ENCODE results near the gene DEDD.

DEDD gene

GRCh38 chr1:161096015-161096414 lies 36.5 kb downstream of the DEDD start:
- TF ChIP-seq CTCF (IDR thresholded peaks at IDR 0.05; ENCODE audit: poor library complexity, severe bottlenecking): no peak
- Histone ChIP-seq H3K36me3 (ENCODE audit: low read depth) (peaks cover 11% of the 10 kb centered on the region), H3K27ac (ENCODE audit: poor library complexity, severe bottlenecking) (no peak overlapping the region), H3K4me1 (ENCODE audit: insufficient read depth, poor library complexity, severe bottlenecking) (peaks cover 12% of the 10 kb centered on the region), H3K4me3 (ENCODE audit: severe bottlenecking) (no peak overlapping the region), H3K9me3 (ENCODE audit: severe bottlenecking) (no peaks in the 10 kb centered on the region), H3K27me3 (ENCODE audit: insufficient read depth, poor library complexity, severe bottlenecking) (no peaks in the 10 kb centered on the region)
- ATAC-seq (ENCODE audit: low read depth) (no peak), DNase-seq (ENCODE audit: low spot score) (no peak)

GRCh38 chr1:161095230-161095629 lies 37.2 kb downstream of the DEDD start:
- DNase-seq (ENCODE audit: low spot score) (no peak), ATAC-seq (ENCODE audit: low read depth) (no peak)
- Histone ChIP-seq H3K9me3 (ENCODE audit: severe bottlenecking) (no peaks in the 10 kb centered on the region), H3K27ac (ENCODE audit: poor library complexity, severe bottlenecking) (no peak overlapping the region), H3K27me3 (ENCODE audit: insufficient read depth, poor library complexity, severe bottlenecking) (no peaks in the 10 kb centered on the region), H3K4me3 (ENCODE audit: severe bottlenecking) (no peak overlapping the region), H3K36me3 (ENCODE audit: low read depth) (peaks cover 5% of the 10 kb centered on the region), H3K4me1 (ENCODE audit: insufficient read depth, poor library complexity, severe bottlenecking) (peaks cover 12% of the 10 kb centered on the region)
- no peak for TF ChIP-seq CTCF (IDR thresholded peaks at IDR 0.05; ENCODE audit: poor library complexity, severe bottlenecking)

DNA sequence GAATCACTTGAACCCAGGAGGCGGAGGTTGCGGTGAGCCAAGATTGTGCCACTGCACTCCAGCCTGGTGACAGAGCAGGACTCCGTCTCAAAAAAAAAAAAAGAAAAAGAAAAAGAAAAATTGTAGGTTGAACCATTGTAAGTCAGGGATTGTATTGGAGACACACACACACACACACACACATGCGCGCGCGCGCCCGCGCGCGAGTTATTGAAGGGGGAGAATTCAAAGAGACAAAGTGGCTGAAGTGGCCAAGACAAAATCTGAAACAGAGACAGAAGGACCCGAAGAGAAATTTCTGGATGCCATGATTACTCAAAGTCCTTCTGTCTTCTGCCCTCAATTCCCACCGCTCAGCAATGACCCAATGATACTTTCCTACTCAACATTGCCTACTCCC lies 38.0 kb downstream of the DEDD start:
- Histone ChIP-seq H3K4me3 (ENCODE audit: severe bottlenecking) (no peak overlapping the region), H3K4me1 (ENCODE audit: insufficient read depth, poor library complexity, severe bottlenecking) (peaks cover 14% of the 10 kb centered on the region), H3K36me3 (ENCODE audit: low read depth) (no peaks in the 10 kb centered on the region), H3K9me3 (ENCODE audit: severe bottlenecking) (no peaks in the 10 kb centered on the region), H3K27ac (ENCODE audit: poor library complexity, severe bottlenecking) (no peak overlapping the region), H3K27me3 (ENCODE audit: insufficient read depth, poor library complexity, severe bottlenecking) (no peaks in the 10 kb centered on the region)
- no peak for TF ChIP-seq CTCF (IDR thresholded peaks at IDR 0.05; ENCODE audit: poor library complexity, severe bottlenecking)
- no peak for DNase-seq (ENCODE audit: low spot score)
- no peak for ATAC-seq (ENCODE audit: low read depth)

DNA sequence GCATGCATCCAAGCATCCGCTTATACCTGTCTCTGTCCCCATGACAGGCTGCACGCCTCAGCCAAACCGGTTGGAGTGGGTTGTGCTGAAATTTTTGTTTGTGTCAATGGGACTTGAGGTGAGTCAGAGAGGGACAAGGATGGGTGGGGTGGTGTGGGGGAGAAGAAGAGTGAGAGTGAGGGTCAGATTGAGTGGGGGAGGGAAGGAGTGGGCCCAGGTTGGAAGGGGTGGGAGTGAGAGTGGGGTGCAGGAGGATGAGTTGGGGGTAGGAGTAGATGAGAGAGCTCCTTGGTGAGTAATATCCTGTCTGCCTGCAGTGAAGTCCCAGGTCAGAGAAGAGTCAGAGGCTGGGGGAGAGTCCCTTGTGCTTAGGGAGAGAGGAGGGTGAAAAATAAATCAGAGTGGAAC lies 39.8 kb downstream of the DEDD start:
- ATAC-seq (ENCODE audit: low read depth) (peak; percentile 79), DNase-seq (ENCODE audit: low spot score) (no peak)
- TF ChIP-seq CTCF (IDR thresholded peaks at IDR 0.05; ENCODE audit: poor library complexity, severe bottlenecking): no peak

GRCh38 chr1:161091796-161092507 lies 40.5 kb downstream of the DEDD start:
- ATAC-seq (ENCODE audit: low read depth) (no peak), DNase-seq (ENCODE audit: low spot score) (no peak)
- no peaks in the 10 kb centered on the region for H3K36me3 ChIP-seq (ENCODE audit: low read depth)
- TF ChIP-seq CTCF (IDR thresholded peaks at IDR 0.05; ENCODE audit: poor library complexity, severe bottlenecking): no peak
- H3K4me1 ChIP-seq (ENCODE audit: insufficient read depth, poor library complexity, severe bottlenecking): peaks cover 28% of the 10 kb centered on the region
- no peaks in the 10 kb centered on the region for H3K9me3 ChIP-seq (ENCODE audit: severe bottlenecking)
- H3K27ac ChIP-seq (ENCODE audit: poor library complexity, severe bottlenecking): no peak overlapping the region
- H3K4me3 ChIP-seq (ENCODE audit: severe bottlenecking): no peak overlapping the region
- H3K27me3 ChIP-seq (ENCODE audit: insufficient read depth, poor library complexity, severe bottlenecking): no peaks in the 10 kb centered on the region

More for the DNA sequence above, 39.8 kb downstream of the DEDD start:
- no peaks in the 10 kb centered on the region for H3K27me3 ChIP-seq (ENCODE audit: insufficient read depth, poor library complexity, severe bottlenecking)
- H3K27ac ChIP-seq (ENCODE audit: poor library complexity, severe bottlenecking): peak overlapping the region; percentile 3
- no peaks in the 10 kb centered on the region for H3K36me3 ChIP-seq (ENCODE audit: low read depth)
- H3K4me3 ChIP-seq (ENCODE audit: severe bottlenecking): no peak overlapping the region
- no peaks in the 10 kb centered on the region for H3K9me3 ChIP-seq (ENCODE audit: severe bottlenecking)
- H3K4me1 ChIP-seq (ENCODE audit: insufficient read depth, poor library complexity, severe bottlenecking): peaks cover 28% of the 10 kb centered on the region

Data from RWPE2 (cell line).